ENCODE data around the gene FES.

DNA sequence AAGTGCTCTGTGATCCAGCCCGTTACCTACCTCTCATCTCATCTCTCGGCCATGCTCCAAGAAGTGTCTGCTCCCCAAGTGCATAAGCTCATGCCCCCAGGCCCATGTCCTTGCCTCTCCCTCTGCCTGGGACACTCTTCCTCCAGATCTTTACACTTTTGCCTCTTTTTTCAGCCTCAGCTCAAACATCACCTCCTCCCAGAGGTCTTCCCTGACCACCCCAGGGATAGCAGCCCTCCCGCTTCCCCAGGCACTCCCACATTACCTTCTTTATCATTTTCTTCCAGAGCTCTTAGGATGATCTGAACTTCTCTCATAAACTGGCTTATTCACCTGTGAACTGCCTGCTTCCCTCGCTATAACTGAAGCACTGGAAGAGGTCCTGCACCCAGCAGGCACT, 18.6 kb upstream of the FES start:
- TF ChIP-seq CTCF (IDR thresholded peaks at IDR 0.05) (no peak), POLR2A (IDR thresholded peaks at IDR 0.05) (no peak)
